Measurements from ENCODE around the gene IMMP2L. TPM values are rescaled to one million over a fixed set of nuclear protein-coding genes. Genes with fewer than 3 reads are reported as not detected.

Gene IMMP2L
- total and polyA plus RNA-seq, 2 of the 13 experiments (the other 11 are each of a cell fraction or from before 2014, with no cell fraction given): 7.8 to 16.9 TPM

- TF ChIP-seq, protein P1, sequence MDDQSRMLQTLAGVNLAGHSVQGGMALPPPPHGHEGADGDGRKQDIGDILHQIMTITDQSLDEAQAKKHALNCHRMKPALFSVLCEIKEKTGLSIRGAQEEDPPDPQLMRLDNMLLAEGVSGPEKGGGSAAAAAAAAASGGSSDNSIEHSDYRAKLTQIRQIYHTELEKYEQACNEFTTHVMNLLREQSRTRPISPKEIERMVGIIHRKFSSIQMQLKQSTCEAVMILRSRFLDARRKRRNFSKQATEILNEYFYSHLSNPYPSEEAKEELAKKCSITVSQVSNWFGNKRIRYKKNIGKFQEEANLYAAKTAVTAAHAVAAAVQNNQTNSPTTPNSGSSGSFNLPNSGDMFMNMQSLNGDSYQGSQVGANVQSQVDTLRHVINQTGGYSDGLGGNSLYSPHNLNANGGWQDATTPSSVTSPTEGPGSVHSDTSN (CRISPR knock-in tag; IDR thresholded peaks at IDR 0.05; ENCODE audit: borderline replicate concordance): no peak
- TF ChIP-seq TOPORS (CRISPR knock-in tag; IDR thresholded peaks at IDR 0.05): no peak
Observed at GRCh38 chr7:111541067-111541466, 21.2 kb downstream of the IMMP2L start (continued).

DNA sequence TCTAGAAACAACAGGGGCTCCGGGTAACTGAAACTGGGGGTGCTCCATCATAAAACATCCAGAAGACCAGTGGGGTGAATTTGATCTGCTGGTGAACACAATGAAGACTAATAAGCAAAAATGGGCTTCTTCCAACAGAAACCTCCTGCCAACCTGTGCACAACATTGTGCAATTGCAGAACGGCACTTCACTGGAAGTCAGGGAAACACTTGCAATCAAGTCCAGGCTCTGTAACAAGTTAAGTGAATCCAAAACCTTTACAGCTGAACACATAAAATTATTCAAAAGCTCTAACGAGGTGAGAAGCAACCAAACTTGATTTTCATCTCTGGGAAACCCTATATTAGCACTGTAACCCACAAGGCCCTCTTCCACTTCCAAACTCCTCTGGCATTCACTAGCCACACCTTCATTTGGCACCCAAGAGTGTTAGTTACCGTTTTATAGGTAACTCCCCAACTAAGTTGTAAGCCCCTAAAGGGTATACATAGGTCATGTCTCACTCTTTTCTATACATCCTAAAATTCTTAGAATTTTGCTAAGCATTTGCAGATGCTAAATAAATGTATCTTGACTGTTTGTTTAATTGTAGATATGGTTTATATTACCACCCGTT lies 22.0 kb downstream of the IMMP2L start:
- ChIA-PET CTCF (ENCODE audit: low intra/inter-chr PET ratio, low total read pairs) (no interaction called here), POLR2A (no interaction called here)
- H4K20me1 ChIP-seq (ENCODE audit: insufficient read depth, low read length): no peaks in the 10 kb centered on the region
- no peaks in the 10 kb centered on the region for H3K9me3 ChIP-seq (ENCODE audit: low read length)
- intact Hi-C loops (cut with micrococcal nuclease; ENCODE audit: unreplicated experiment): no loop called here
- H3K36me3 ChIP-seq (replicated peaks in 1 of 2; ENCODE audit: control insufficient read depth in 1 of 2, insufficient read depth in 2 of 2, low read length in 2 of 2): no peaks in the 10 kb centered on the region
- H3K79me2 ChIP-seq (ENCODE audit: insufficient read depth, low read length): no peaks in the 10 kb centered on the region
- H3K27me3 ChIP-seq (ENCODE audit: control insufficient read depth in 1 of 2, insufficient read depth in 2 of 2, low read length in 2 of 2): no peaks in the 10 kb centered on the region
- no TSS peak for BruUV-seq (replicated peaks)
- WGBS (ENCODE audit: low lambda C conversion rate): 96% methylated on average over 5 of the region's 5 CpGs
- H3K9ac ChIP-seq (ENCODE audit: insufficient read depth, low read depth, low read length): no peak overlapping the region
- no peak overlapping the region for H3K27ac ChIP-seq (ENCODE audit: extremely low read length, insufficient read depth, low read length)
- DNase-seq (ENCODE audit: low spot score) (no peak), ATAC-seq (no peak), FAIRE-seq (no peak)
- peaks cover 9% of the 10 kb centered on the region; the same call in 1 of the 2 replicates for H3K4me1 ChIP-seq (ENCODE audit: insufficient read depth, low read length)
- in situ Hi-C loops (cut with HindIII; ENCODE audit: extremely low pct_ligation_motif_present, low pct_unique_long_range_greater_than_20kb): no loop called here
- H3K4me2 ChIP-seq (ENCODE audit: low read depth, low read length): no peak overlapping the region
- TF ChIP-seq CEBPB (IDR thresholded peaks at IDR 0.05; ENCODE audit: borderline replicate concordance, low read depth, low read length) (peak; percentile 47), FOXO4 (CRISPR knock-in tag; conservative IDR thresholded peaks at IDR 0.05) (no peak)
- no peak overlapping the region for H3K4me3 ChIP-seq (replicated peaks in 1 of 3; ENCODE audit: insufficient read depth in 1 of 3, low read depth in 2 of 3, low read length in 3 of 3)
- no peak overlapping the region for H2AFZ ChIP-seq (ENCODE audit: low read length)

Data from HepG2 (cell line).